Neural progenitor cell (in vitro differentiated cells): Measurements from ENCODE around the gene PHF1.
A peak's percentile ranks its signal among the peaks of the same experiment; 100 is the strongest.

Experiments used
- CTCF ChIP-seq: fragments of 200-600 bp; sonication (generic); IDR thresholded peaks from 2 replicates; pipeline ENCODE4 v1.5.1; 2017; ENCODE audit warnings: antibody characterized with exemption, mild to moderate bottlenecking
- EZH2 ChIP-seq: fragments of 200-600 bp; sonication (generic); IDR thresholded peaks from 2 replicates; pipeline ENCODE4 v1.6.1; 2017; ENCODE audit warnings: antibody characterized with exemption, mild to moderate bottlenecking, moderate library complexity

GRCh38 chr6:33425668-33426577, 15.1 kb downstream of the PHF1 start:
- TF ChIP-seq CTCF (peak; percentile 65), EZH2 (no peak)
